Glutamatergic neuron (in vitro differentiated cells): Measurements from ENCODE around the gene MARCHF6. TPM values are rescaled to one million over a fixed set of nuclear protein-coding genes. Genes with fewer than 3 reads are reported as not detected.

ENCODE experiments used
- DNase-seq: peaks from one replicate; pipeline ENCODE4 v3.0.0; 2022
- H3K27ac Mint-ChIP-seq: one replicate; pipeline ENCODE4 v1.8.0; 2020; ENCODE audit warnings: mild to moderate bottlenecking, mixed read lengths, inconsistent platforms; ENCODE audit not compliant: unreplicated experiment
- H3K27me3 Mint-ChIP-seq: one replicate; pipeline ENCODE4 v1.8.0; 2020; ENCODE audit warnings: mild to moderate bottlenecking, moderate library complexity, mixed read lengths, inconsistent platforms; ENCODE audit not compliant: unreplicated experiment
- H3K36me3 Mint-ChIP-seq: one replicate; pipeline ENCODE4 v1.8.0; 2020; ENCODE audit warnings: mild to moderate bottlenecking, mixed read lengths, inconsistent platforms; ENCODE audit not compliant: unreplicated experiment
- H3K4me1 Mint-ChIP-seq: one replicate; pipeline ENCODE4 v1.8.0; 2020; ENCODE audit warnings: mild to moderate bottlenecking, low read depth, mixed read lengths, inconsistent platforms; ENCODE audit not compliant: unreplicated experiment
- H3K4me3 Mint-ChIP-seq: one replicate; pipeline ENCODE4 v1.8.0; 2020; ENCODE audit warnings: mild to moderate bottlenecking, mixed read lengths, inconsistent platforms; ENCODE audit not compliant: unreplicated experiment
- H3K9me3 Mint-ChIP-seq: one replicate; pipeline ENCODE4 v1.8.0; 2020; ENCODE audit warnings: mild to moderate bottlenecking, moderate library complexity, mixed read lengths, inconsistent platforms; ENCODE audit not compliant: unreplicated experiment
- total RNA-seq: library from RNA; stranded (reverse); fragmentation: NEBNext Ultra II Directional; extraction: Animal tissue kit (Norgen Biotek cat#: 25700); gene quantifications from one replicate; pipeline ENCODE4 v1.2.1, GENCODE V29; 2021; ENCODE audit not compliant: unreplicated experiment
- TF ChIP-seq, protein P1 (sequence below): fragments of 200-600 bp; sonication (generic); IDR thresholded peaks from one replicate; pipeline ENCODE4 v1.5.0; 2021; ENCODE audit not compliant: partially characterized antibody, unreplicated experiment

The MARCHF6 gene
- total RNA-seq, 1 donor from 2014 or later = 245 TPM

DNA sequence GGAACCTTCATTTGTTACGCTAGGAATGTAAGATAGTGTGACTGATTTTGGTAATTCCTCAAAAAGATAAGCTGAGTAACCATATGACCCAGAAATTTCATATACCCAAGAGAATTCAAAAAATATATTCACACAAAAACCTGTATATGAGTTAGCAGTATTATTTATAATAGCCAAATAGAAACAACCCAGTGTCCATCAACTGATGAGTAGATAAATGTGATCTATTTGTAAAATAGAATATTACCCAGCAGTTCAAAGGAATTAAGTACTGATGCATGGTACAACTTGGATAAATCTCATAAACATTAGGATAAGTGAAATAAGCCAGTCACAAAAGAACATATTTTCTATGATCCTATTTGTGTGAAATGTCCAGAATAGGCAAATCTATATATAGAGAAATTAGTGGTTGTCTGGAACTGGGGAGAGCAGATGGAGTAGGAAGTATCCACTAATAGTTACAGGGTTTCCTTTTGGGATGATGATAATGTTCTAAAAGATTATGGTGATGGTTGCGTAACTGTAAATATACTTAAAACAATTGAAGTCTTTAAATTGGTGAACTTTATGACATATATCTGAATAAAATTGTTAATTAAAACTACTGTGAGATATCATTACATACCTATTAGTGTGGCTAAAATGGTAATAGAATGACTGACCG, 10.2 kb downstream of the MARCHF6 start:
- Mint-ChIP-seq H3K4me1 (peaks cover 4% of the 10 kb centered on the region), H3K27ac (no peak overlapping the region), H3K9me3 (peaks cover 1% of the 10 kb centered on the region), H3K4me3 (no peak overlapping the region), H3K27me3 (peaks cover 2% of the 10 kb centered on the region), H3K36me3 (no peaks in the 10 kb centered on the region)
- no peak for DNase-seq
- TF ChIP-seq, protein P1, sequence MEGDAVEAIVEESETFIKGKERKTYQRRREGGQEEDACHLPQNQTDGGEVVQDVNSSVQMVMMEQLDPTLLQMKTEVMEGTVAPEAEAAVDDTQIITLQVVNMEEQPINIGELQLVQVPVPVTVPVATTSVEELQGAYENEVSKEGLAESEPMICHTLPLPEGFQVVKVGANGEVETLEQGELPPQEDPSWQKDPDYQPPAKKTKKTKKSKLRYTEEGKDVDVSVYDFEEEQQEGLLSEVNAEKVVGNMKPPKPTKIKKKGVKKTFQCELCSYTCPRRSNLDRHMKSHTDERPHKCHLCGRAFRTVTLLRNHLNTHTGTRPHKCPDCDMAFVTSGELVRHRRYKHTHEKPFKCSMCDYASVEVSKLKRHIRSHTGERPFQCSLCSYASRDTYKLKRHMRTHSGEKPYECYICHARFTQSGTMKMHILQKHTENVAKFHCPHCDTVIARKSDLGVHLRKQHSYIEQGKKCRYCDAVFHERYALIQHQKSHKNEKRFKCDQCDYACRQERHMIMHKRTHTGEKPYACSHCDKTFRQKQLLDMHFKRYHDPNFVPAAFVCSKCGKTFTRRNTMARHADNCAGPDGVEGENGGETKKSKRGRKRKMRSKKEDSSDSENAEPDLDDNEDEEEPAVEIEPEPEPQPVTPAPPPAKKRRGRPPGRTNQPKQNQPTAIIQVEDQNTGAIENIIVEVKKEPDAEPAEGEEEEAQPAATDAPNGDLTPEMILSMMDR = no peak

DNA sequence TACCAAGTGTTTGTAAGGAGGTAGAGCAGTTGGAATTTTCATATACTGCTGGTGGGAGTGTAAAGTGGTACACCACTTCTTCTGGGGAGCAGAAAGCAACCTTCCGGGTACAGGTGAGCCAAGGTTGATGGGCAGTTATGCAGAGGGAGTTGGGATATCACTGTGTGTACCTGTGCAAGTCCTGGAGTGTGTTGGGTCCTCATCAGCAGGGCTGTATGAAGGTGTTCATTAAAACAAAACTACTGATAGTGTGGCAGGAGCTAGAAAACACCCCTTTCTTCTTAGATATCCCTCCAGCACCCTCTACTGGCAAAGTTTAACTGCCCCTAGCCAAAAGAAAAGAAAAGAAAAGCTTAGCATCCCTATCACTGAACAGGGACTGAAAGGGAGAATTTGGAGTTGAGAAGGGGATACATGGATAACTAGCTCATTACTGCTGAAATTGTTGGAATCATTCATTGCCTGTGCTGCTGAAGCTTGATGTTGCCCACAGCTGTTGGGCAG, 10.7 kb downstream of the MARCHF6 start:
- no peaks in the 10 kb centered on the region for H3K36me3 Mint-ChIP-seq
- peaks cover 2% of the 10 kb centered on the region for H3K27me3 Mint-ChIP-seq
- TF ChIP-seq, protein P1 = no peak
- peaks cover 8% of the 10 kb centered on the region for H3K4me1 Mint-ChIP-seq
- DNase-seq = no peak
- no peak overlapping the region for H3K4me3 Mint-ChIP-seq
- no peak overlapping the region for H3K27ac Mint-ChIP-seq
- H3K9me3 Mint-ChIP-seq = peaks cover 1% of the 10 kb centered on the region

DNA sequence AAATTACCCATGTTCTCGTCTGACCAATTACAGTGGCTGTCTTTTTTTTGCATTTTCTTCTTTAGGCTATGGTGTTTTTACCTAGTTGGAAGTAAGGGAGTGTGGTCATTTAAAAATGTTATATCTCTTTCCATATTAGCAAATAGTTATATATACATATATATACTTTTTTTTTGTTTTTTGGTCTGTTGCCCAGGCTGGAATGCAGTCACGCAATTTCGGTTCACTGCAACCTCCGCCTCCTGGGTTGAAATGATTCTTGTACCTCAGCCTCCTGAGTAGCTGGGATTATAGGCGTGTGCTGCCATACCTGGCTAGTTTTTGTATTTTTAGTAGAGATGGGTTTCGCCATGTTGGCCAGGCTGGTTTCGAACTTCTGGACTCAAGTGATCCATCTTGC, 12.3 kb downstream of the MARCHF6 start:
- Mint-ChIP-seq H3K4me3 (no peak overlapping the region), H3K27ac (no peak overlapping the region)

DNA sequence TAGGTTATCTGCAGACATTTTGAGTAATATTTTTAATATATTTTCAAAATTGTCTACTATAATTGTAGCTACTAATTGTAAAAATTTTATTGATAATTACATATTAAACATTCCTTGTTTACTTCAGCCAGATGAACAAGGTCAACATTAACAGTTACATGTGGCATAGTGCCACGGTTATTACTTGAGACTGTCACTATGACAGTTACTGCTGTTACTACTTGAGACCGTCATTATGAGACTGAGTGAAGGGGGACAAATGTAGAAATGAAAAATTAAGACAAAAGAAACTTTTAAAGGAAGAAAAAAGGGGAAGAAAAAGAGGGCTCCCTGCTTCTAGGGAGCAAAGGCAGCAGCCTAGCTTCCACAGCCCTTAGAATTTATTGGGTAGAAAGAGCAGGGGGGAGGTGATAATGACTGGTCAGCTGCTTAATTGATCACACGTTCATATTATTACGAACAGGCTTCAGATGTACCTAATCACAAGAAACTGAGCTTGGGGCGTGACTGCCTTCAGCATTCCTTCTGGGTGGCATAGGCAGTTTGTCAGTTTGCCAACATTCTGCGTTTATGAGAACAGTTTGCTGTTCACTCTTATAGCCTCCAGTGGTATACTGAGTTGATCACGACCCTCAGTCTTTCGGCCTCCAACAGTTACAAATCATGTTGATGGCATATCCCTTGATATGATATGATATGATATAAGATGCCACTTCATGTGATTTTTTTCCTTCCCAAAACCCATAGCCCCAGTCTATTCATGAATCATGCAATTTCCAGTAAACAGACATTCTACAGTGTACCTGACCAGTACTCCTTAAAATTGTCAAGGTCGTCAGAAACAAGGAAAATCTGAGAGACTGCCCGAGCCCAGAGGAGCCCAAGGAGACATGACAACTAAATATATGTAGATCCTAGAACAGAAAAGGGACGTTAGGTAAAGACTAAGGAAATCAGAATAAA, 13.1 kb downstream of the MARCHF6 start:
- Mint-ChIP-seq H3K4me1 (peaks cover 12% of the 10 kb centered on the region), H3K9me3 (no peaks in the 10 kb centered on the region), H3K27ac (no peak overlapping the region), H3K27me3 (peaks cover 2% of the 10 kb centered on the region), H3K4me3 (no peak overlapping the region), H3K36me3 (no peaks in the 10 kb centered on the region)
- no peak for DNase-seq
- TF ChIP-seq, protein P1 = no peak

More for the DNA sequence above, 12.3 kb downstream of the MARCHF6 start:
- H3K4me1 Mint-ChIP-seq = peaks cover 8% of the 10 kb centered on the region
- TF ChIP-seq, protein P1 = no peak
- no peaks in the 10 kb centered on the region for H3K9me3 Mint-ChIP-seq
- H3K27me3 Mint-ChIP-seq = peaks cover 2% of the 10 kb centered on the region
- H3K36me3 Mint-ChIP-seq = no peaks in the 10 kb centered on the region
- DNase-seq = no peak

DNA sequence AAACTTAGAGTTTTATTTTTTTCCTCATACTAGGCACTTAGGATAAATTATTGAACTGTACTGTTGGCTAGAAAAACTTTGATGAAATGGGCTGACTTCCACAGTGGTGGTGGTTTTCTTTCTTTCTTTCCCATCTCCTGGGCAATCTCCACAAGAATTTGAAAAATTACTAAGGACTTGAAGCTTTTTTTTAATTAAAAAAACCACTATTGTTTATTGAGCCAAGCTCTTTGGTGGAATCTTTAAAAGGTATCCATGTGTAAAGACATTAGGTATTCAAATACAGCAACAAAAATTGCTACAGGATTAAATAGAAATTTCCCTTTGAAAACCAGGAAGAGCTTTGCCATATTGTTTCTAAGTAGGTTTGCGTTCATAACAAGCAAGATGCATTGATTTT, 14.1 kb downstream of the MARCHF6 start:
- H3K27me3 Mint-ChIP-seq = peaks cover 2% of the 10 kb centered on the region
- no peak for DNase-seq
- no peak overlapping the region for H3K27ac Mint-ChIP-seq
- H3K4me1 Mint-ChIP-seq = peaks cover 12% of the 10 kb centered on the region
- TF ChIP-seq, protein P1 = no peak
- no peaks in the 10 kb centered on the region for H3K9me3 Mint-ChIP-seq
- no peak overlapping the region for H3K4me3 Mint-ChIP-seq
- no peaks in the 10 kb centered on the region for H3K36me3 Mint-ChIP-seq
